ENCODE results near the gene MIPOL1. TPM values are rescaled to one million over a fixed set of nuclear protein-coding genes. Genes with fewer than 3 reads are reported as not detected.
A peak's percentile ranks its signal among the peaks of the same experiment; 100 is the strongest.

MIPOL1 gene
- total and polyA plus RNA-seq, 2 of the 13 experiments (the other 11 are each of a cell fraction or from before 2014, with no cell fraction given) = 8.6 to 34.2 TPM

GRCh38 chr14:37587881-37588666 is 390.3 kb downstream of the MIPOL1 start (continued):
- peak; percentile 93 for TF ChIP-seq ARID4A (CRISPR knock-in tag; IDR thresholded peaks at IDR 0.05; ENCODE audit: borderline replicate concordance)
- peak; percentile 84; the same call in 1 of the 2 replicates for TF ChIP-seq HBP1 (CRISPR knock-in tag; IDR thresholded peaks at IDR 0.05; ENCODE audit: low read depth)
- TF ChIP-seq TFAP4 (IDR thresholded peaks at IDR 0.05; ENCODE audit: borderline replicate concordance, low read depth) = peak; percentile 73; the same call in 1 of the 2 replicates
- no peak for TF ChIP-seq PHB2 (IDR thresholded peaks at IDR 0.05; ENCODE audit: partially characterized antibody)
- peak; percentile 88 for TF ChIP-seq PCBP1 (IDR thresholded peaks at IDR 0.05; ENCODE audit: borderline replicate concordance, low read depth, low read length)
- no peak for TF ChIP-seq ISX (CRISPR knock-in tag; conservative IDR thresholded peaks at IDR 0.05)
- no peak for TF ChIP-seq SRSF9 (IDR thresholded peaks at IDR 0.05; ENCODE audit: borderline replicate concordance, insufficient read depth, low read depth, low read length, poor library complexity, severe bottlenecking)
- TF ChIP-seq RFX3 (CRISPR knock-in tag; IDR thresholded peaks at IDR 0.05) = peak; percentile 16; the same call in 1 of the 2 replicates
- TF ChIP-seq ZNF720 (CRISPR knock-in tag; IDR thresholded peaks at IDR 0.05) = no peak
- TF ChIP-seq, protein P1, sequence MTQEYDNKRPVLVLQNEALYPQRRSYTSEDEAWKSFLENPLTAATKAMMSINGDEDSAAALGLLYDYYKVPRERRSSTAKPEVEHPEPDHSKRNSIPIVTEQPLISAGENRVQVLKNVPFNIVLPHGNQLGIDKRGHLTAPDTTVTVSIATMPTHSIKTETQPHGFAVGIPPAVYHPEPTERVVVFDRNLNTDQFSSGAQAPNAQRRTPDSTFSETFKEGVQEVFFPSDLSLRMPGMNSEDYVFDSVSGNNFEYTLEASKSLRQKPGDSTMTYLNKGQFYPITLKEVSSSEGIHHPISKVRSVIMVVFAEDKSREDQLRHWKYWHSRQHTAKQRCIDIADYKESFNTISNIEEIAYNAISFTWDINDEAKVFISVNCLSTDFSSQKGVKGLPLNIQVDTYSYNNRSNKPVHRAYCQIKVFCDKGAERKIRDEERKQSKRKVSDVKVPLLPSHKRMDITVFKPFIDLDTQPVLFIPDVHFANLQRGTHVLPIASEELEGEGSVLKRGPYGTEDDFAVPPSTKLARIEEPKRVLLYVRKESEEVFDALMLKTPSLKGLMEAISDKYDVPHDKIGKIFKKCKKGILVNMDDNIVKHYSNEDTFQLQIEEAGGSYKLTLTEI (CRISPR knock-in tag; conservative IDR thresholded peaks at IDR 0.05) = no peak
- TF ChIP-seq, protein P2, sequence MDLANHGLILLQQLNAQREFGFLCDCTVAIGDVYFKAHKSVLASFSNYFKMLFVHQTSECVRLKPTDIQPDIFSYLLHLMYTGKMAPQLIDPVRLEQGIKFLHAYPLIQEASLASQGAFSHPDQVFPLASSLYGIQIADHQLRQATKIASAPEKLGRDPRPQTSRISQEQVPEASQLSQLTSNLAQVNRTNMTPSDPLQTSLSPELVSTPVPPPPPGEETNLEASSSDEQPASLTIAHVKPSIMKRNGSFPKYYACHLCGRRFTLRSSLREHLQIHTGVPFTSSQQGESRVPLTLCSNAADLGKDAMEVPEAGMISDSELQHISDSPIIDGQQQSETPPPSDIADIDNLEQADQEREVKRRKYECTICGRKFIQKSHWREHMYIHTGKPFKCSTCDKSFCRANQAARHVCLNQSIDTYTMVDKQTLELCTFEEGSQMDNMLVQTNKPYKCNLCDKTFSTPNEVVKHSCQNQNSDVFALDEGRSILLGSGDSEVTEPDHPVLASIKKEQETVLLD (CRISPR knock-in tag; IDR thresholded peaks at IDR 0.05; ENCODE audit: low read depth) = no peak
- no peak; the same call in 1 of the 2 replicates for TF ChIP-seq PRMT3 (CRISPR knock-in tag; IDR thresholded peaks at IDR 0.05; ENCODE audit: borderline replicate concordance, low read depth)
- no peak; the same call in 1 of the 2 replicates for TF ChIP-seq RXRB (CRISPR knock-in tag; IDR thresholded peaks at IDR 0.05; ENCODE audit: borderline replicate concordance)
- TF ChIP-seq ZNF615 (CRISPR knock-in tag; IDR thresholded peaks at IDR 0.05; ENCODE audit: borderline replicate concordance) = peak; percentile 58; the same call in 1 of the 2 replicates
- TF ChIP-seq FOXM1 (CRISPR knock-in tag; IDR thresholded peaks at IDR 0.05) = 0 out of 2 replicates have a peak, but pooled peaks have one; percentile 5
- peak; percentile 9 to 79; a peak in 1 of 4 replicates for TF ChIP-seq KLF16 (CRISPR knock-in tag; IDR thresholded peaks at IDR 0.05)
- TF ChIP-seq ATF7 (IDR thresholded peaks at IDR 0.05) = no peak
- peak; percentile 71; the same call in 1 of the 2 replicates for TF ChIP-seq ATF7 (CRISPR knock-in tag; IDR thresholded peaks at IDR 0.05)
